Vagina (tissue), 2 donors: Measurements from ENCODE around the gene TRIM71.

Experiments
- CTCF ChIP-seq, 3 experiments: fragments of 450-650 bp in 2 of 3; fragments of 200-600 bp in 1 of 3; sonication (generic) in 1 of 3; IDR thresholded peaks; one replicate each; pipeline ENCODE4 v1.5.1; 2017 to 2019; ENCODE audit warnings: antibody characterized with exemption in 3 of 3, mild to moderate bottlenecking in 2 of 3, moderate library complexity in 2 of 3
- POLR2AphosphoS5 ChIP-seq, 2 donors: sonication (generic); formaldehyde crosslinking; IDR thresholded peaks; one replicate each; pipeline ENCODE4 v1.9.0; 2017; ENCODE audit warnings: antibody characterized with exemption in 2 of 2, mild to moderate bottlenecking in 2 of 2, low read depth in 1 of 2; ENCODE audit not compliant: insufficient read depth in 1 of 2

- no peak for TF ChIP-seq POLR2AphosphoS5 (IDR thresholded peaks at IDR 0.05; ENCODE audit: insufficient read depth in 1 of 2, low read depth in 1 of 2)
- no peak for TF ChIP-seq CTCF (IDR thresholded peaks at IDR 0.05)
These were observed 55.8 kb downstream of the TRIM71 start for GRCh38 chr3:32873531-32874130.
